Gastroesophageal sphincter (tissue), 3 donors: ENCODE measurements around the gene PHKG1.

Experiments
- EP300 ChIP-seq: sonication (generic); formaldehyde crosslinking; IDR thresholded peaks from one replicate; pipeline ENCODE4 v1.6.1; 2017; ENCODE audit warnings: antibody characterized with exemption, mild to moderate bottlenecking
- POLR2A ChIP-seq, 2 donors: fragments of 450-650 bp; IDR thresholded peaks; one replicate each; pipeline ENCODE4 v1.6.1; 2017; ENCODE audit warnings: antibody characterized with exemption in 2 of 2, mild to moderate bottlenecking in 2 of 2, moderate library complexity in 1 of 2
- POLR2AphosphoS5 ChIP-seq: sonication (generic); formaldehyde crosslinking; IDR thresholded peaks from one replicate; pipeline ENCODE4 v1.6.1; 2017; ENCODE audit warnings: antibody characterized with exemption
- TF ChIP-seq, protein P1 (sequence below), 4 experiments: fragments of 200-600 bp in 2 of 4; fragments of 450-650 bp in 2 of 4; sonication (generic) in 1 of 4; IDR thresholded peaks; one replicate each; pipeline ENCODE4 v1.5.1; 2017 to 2019; ENCODE audit warnings: antibody characterized with exemption in 4 of 4, mild to moderate bottlenecking in 2 of 4, moderate library complexity in 2 of 4

GRCh38 chr7:56078196-56078595, 14.6 kb downstream of the PHKG1 start:
- TF ChIP-seq, protein P1, sequence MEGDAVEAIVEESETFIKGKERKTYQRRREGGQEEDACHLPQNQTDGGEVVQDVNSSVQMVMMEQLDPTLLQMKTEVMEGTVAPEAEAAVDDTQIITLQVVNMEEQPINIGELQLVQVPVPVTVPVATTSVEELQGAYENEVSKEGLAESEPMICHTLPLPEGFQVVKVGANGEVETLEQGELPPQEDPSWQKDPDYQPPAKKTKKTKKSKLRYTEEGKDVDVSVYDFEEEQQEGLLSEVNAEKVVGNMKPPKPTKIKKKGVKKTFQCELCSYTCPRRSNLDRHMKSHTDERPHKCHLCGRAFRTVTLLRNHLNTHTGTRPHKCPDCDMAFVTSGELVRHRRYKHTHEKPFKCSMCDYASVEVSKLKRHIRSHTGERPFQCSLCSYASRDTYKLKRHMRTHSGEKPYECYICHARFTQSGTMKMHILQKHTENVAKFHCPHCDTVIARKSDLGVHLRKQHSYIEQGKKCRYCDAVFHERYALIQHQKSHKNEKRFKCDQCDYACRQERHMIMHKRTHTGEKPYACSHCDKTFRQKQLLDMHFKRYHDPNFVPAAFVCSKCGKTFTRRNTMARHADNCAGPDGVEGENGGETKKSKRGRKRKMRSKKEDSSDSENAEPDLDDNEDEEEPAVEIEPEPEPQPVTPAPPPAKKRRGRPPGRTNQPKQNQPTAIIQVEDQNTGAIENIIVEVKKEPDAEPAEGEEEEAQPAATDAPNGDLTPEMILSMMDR (IDR thresholded peaks at IDR 0.05) = no peak
- TF ChIP-seq POLR2AphosphoS5 (no peak), POLR2A (IDR thresholded peaks at IDR 0.05) (no peak), EP300 (no peak)
